HFFc6 (cell line): ENCODE results near the gene GLMP. TPM values are rescaled to one million over a fixed set of nuclear protein-coding genes. Genes with fewer than 3 reads are reported as not detected.

ENCODE experiments used
- DNase-seq: peaks from one replicate; pipeline ENCODE4 v3.0.0-alpha.2; 2018
- H3K27ac Mint-ChIP-seq: 2 replicates; pipeline ENCODE4 v1.8.0; 2020; ENCODE audit warnings: mild to moderate bottlenecking, mixed read lengths
- H3K27me3 Mint-ChIP-seq: 2 replicates; pipeline ENCODE4 v1.8.0; 2021; ENCODE audit warnings: mild to moderate bottlenecking, moderate library complexity, mixed read lengths; ENCODE audit not compliant: insufficient read depth
- H3K36me3 Mint-ChIP-seq: 2 replicates; pipeline ENCODE4 v1.8.0; 2021; ENCODE audit warnings: low read depth, mixed read lengths
- H3K4me1 Mint-ChIP-seq: 2 replicates; pipeline ENCODE4 v1.8.0; 2020; ENCODE audit warnings: low read depth, mixed read lengths
- H3K4me3 Mint-ChIP-seq: 2 replicates; pipeline ENCODE4 v1.8.0; 2020; ENCODE audit warnings: mild to moderate bottlenecking, moderate library complexity, mixed read lengths
- H3K9me3 Mint-ChIP-seq: 2 replicates; pipeline ENCODE4 v1.8.0; 2020; ENCODE audit warnings: mild to moderate bottlenecking, mixed read lengths
- total RNA-seq, 6 experiments: library from RNA; stranded (reverse); fragmentation: NEBNext Ultra II Directional; extraction: Animal tissue kit (Norgen Biotek cat#: 25700); gene quantifications; 2 replicates in 1 of 6; 3 replicates in 5 of 6; pipeline ENCODE4 v1.2.3, GENCODE V29; 2021
- TF ChIP-seq, protein P1 (sequence below): fragments of 200-600 bp; sonication (generic); IDR thresholded peaks from 2 replicates; pipeline ENCODE4 v1.5.0; 2021; ENCODE audit warnings: antibody characterized with exemption, mild to moderate bottlenecking

GLMP gene
- total RNA-seq, 6 experiments from 2014 or later = 50.8 to 91.8 (median 87.4) TPM

DNA sequence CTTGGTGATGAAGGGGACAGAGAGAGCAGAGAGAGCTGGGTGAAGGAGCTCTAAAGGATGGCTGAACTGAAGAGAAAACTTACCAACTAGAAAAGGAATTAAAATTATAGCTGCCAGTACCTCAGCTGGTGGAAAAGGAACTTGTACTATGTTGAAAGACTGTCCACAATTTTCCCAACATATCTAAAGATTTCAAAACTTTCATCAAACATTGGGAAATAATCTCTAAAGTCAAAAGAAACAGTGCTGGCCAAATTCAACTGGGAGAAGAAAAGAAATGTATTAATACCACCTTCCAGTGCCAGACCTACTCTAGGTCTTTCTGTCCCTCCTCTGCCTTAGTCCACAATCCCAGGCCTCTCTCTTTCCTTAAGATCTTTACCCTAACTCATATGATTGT, 18.9 kb downstream of the GLMP start:
- Mint-ChIP-seq H3K27ac (no peak overlapping the region), H3K4me1 (peaks cover 17% of the 10 kb centered on the region), H3K27me3 (0 out of 2 replicates have a peak, but pooled peaks cover 1% of the 10 kb centered on the region), H3K36me3 (peaks cover 45% of the 10 kb centered on the region), H3K4me3 (no peak overlapping the region), H3K9me3 (no peaks in the 10 kb centered on the region)
- TF ChIP-seq, protein P1, sequence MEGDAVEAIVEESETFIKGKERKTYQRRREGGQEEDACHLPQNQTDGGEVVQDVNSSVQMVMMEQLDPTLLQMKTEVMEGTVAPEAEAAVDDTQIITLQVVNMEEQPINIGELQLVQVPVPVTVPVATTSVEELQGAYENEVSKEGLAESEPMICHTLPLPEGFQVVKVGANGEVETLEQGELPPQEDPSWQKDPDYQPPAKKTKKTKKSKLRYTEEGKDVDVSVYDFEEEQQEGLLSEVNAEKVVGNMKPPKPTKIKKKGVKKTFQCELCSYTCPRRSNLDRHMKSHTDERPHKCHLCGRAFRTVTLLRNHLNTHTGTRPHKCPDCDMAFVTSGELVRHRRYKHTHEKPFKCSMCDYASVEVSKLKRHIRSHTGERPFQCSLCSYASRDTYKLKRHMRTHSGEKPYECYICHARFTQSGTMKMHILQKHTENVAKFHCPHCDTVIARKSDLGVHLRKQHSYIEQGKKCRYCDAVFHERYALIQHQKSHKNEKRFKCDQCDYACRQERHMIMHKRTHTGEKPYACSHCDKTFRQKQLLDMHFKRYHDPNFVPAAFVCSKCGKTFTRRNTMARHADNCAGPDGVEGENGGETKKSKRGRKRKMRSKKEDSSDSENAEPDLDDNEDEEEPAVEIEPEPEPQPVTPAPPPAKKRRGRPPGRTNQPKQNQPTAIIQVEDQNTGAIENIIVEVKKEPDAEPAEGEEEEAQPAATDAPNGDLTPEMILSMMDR = no peak
- no peak for DNase-seq

DNA sequence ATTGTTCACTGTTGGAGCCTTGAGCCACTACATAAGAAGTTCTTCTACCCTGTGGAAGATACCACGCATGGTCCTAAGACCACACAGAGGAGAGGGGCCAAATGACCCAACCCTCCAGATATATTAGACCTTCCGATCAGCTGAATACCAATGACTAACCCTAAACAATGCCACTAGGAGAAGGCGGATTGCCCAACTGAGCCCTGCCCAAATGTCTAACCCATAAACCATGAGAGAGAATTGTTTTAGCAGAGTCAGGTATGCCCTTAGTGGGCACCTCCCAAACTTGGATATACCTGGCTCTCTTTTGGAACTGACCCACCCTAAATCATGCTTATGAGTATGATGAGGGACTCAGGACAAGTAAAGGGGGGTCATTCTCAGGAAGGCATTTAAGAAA, 25.2 kb downstream of the GLMP start:
- H3K27me3 Mint-ChIP-seq = peaks cover 1% of the 10 kb centered on the region; the same call in 1 of the 2 replicates
- no peak overlapping the region; the same call in 1 of the 2 replicates for H3K27ac Mint-ChIP-seq
- no peak for DNase-seq
- H3K36me3 Mint-ChIP-seq = peaks cover 62% of the 10 kb centered on the region
- no peak overlapping the region for H3K4me3 Mint-ChIP-seq
- TF ChIP-seq, protein P1 = no peak
- peaks cover 15% of the 10 kb centered on the region for H3K4me1 Mint-ChIP-seq
- no peaks in the 10 kb centered on the region for H3K9me3 Mint-ChIP-seq

DNA sequence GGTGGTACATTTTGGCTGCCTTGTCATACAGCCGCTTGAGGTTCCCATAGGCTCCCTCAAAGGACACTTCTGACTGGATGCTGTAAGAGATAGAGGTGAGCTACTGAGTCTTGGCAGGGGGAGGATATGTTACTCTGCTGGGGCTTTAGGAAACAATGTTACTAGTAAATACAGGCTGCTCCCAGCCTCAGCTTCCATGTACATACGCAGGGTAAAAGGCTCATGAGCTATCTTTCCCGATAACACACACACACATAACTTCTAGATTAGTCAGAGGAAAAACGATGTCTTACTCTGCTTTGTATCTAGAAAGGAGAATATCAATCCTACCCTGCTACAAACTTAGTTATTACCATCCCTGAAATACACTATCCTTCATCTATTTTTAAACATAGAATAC, 27.1 kb downstream of the GLMP start:
- H3K36me3 Mint-ChIP-seq = peaks cover 66% of the 10 kb centered on the region
- H3K9me3 Mint-ChIP-seq = no peaks in the 10 kb centered on the region
- DNase-seq = no peak

DNA sequence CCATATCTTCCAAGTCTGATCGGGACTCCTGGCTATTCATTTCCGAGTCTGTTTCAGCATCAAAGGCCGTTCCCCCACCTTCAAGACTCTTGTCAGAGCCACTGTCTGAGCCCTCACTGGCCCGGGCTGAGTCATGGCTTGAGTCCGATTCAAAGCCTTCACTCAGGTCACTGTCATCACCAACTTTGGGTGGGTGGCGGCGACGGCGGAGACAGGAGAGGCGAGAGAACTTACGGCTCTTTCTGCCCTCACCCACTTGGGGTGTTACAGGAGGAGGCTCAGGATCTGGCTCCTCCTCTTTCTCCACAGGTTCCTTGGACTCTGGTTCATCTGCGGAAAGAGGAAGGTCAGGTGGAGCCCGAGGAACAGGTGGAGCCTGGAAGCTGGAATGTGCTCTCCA, 29.4 kb downstream of the GLMP start:
- H3K27me3 Mint-ChIP-seq = no peaks in the 10 kb centered on the region; the same call in 1 of the 2 replicates
- no peaks in the 10 kb centered on the region for H3K9me3 Mint-ChIP-seq
- peaks cover 41% of the 10 kb centered on the region for H3K4me1 Mint-ChIP-seq
- DNase-seq = no peak
- TF ChIP-seq, protein P1 = no peak
- H3K4me3 Mint-ChIP-seq = no peak overlapping the region
- H3K36me3 Mint-ChIP-seq = peaks cover 61% of the 10 kb centered on the region
- H3K27ac Mint-ChIP-seq = no peak overlapping the region

More for the DNA sequence above, 27.1 kb downstream of the GLMP start:
- TF ChIP-seq, protein P1 = no peak
- Mint-ChIP-seq H3K4me1 (peaks cover 28% of the 10 kb centered on the region), H3K4me3 (no peak overlapping the region), H3K27me3 (peaks cover 1% of the 10 kb centered on the region; the same call in 1 of the 2 replicates), H3K27ac (no peak overlapping the region)

DNA sequence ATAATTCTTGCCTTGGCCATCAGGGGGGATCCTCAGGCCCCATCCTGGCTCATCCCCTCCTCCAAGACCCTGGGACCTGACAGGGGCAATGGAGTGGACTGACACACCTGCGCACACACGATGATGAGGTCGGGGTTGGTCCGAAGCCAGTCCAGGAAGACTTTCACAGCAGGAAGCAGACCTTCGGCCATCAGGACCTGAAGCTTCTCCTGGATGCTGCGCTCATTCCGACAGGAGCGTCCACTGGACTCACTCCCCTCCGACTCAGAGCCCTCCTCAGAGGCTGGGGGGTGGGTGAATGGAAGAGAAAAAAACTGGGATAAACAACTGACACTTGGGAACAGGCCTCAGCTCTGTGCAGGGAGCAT, 32.2 kb downstream of the GLMP start:
- Mint-ChIP-seq H3K36me3 (peaks cover 69% of the 10 kb centered on the region), H3K27ac (peak overlapping the region; percentile 86), H3K4me3 (peak overlapping the region; percentile 61; the same call in 1 of the 2 replicates), H3K4me1 (peaks cover 37% of the 10 kb centered on the region), H3K27me3 (peaks cover 2% of the 10 kb centered on the region; the same call in 1 of the 2 replicates), H3K9me3 (no peaks in the 10 kb centered on the region)
- DNase-seq = no peak
- TF ChIP-seq, protein P1 = no peak; the same call in 1 of the 2 replicates
